Measurements from ENCODE around the gene ARID1A. TPM values are rescaled to one million over a fixed set of nuclear protein-coding genes. Genes with fewer than 3 reads are reported as not detected.

The ARID1A gene
- total RNA-seq, 1 donor from 2014 or later, result 18.8 TPM

- H3K36me3 ChIP-seq (ENCODE audit: control insufficient read depth in 3 of 3, insufficient read depth in 3 of 3, low read length in 3 of 3), result peaks cover 0 to 9% (median 6%) of the 10 kb centered on the region in 3 donors
- no peak overlapping the region for H3K27ac ChIP-seq (ENCODE audit: low read depth, low read length)
Observed at GRCh38 chr1:26750428-26750827, 54.6 kb downstream of the ARID1A start.

DNA sequence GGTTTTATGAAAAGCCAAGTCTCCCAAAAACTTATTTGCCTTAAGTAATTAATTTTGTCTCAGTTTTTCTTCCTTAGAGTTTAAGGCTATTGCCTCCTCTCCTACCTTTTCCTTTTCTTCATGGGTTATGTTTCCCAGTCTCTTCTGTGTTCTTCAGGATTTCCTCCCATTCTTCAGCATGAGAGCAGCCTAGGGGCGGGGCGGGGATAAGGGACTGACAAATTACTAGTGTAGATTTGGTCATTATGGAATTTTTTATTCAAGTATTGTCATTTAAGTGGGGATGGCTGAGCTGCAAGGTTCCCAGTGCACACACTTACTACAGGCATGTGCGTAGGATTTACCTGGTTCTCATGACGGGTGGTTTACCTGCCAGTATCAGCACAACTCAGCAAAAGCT is 56.7 kb downstream of the ARID1A start:
- no peak overlapping the region for H3K4me3 ChIP-seq (ENCODE audit: low read length in 3 of 3)
- H3K9ac ChIP-seq (ENCODE audit: low read depth in 1 of 3, low read length in 3 of 3), result no peak overlapping the region
- peaks cover 40 to 46% (median 40%) of the 10 kb centered on the region in 3 donors for H3K4me1 ChIP-seq (ENCODE audit: control insufficient read depth in 3 of 3, insufficient read depth in 3 of 3, low read length in 3 of 3)
- H3K36me3 ChIP-seq (ENCODE audit: control insufficient read depth in 3 of 3, insufficient read depth in 3 of 3, low read length in 3 of 3), result peaks cover 0 to 6% (median 0%) of the 10 kb centered on the region in 3 donors
- H3K9me3 ChIP-seq (ENCODE audit: control insufficient read depth in 3 of 3, low read length in 3 of 3), result no peaks in the 10 kb centered on the region
- no peak overlapping the region for H3K27ac ChIP-seq (ENCODE audit: low read depth, low read length)
- H3K27me3 ChIP-seq (ENCODE audit: control insufficient read depth in 3 of 3, insufficient read depth in 3 of 3, low read length in 3 of 3), result no peaks in the 10 kb centered on the region

More at GRCh38 chr1:26750428-26750827, 54.6 kb downstream of the ARID1A start:
- Histone ChIP-seq H3K4me3 (ENCODE audit: low read length in 3 of 3) (no peak overlapping the region), H3K9me3 (ENCODE audit: control insufficient read depth in 3 of 3, low read length in 3 of 3) (no peaks in the 10 kb centered on the region), H3K9ac (ENCODE audit: low read depth in 1 of 3, low read length in 3 of 3) (no peak overlapping the region), H3K27me3 (ENCODE audit: control insufficient read depth in 3 of 3, insufficient read depth in 3 of 3, low read length in 3 of 3) (no peaks in the 10 kb centered on the region), H3K4me1 (ENCODE audit: control insufficient read depth in 3 of 3, insufficient read depth in 3 of 3, low read length in 3 of 3) (peaks cover 40 to 50% (median 42%) of the 10 kb centered on the region in 3 donors)

GRCh38 chr1:26754086-26754874 is 58.5 kb downstream of the ARID1A start:
- H3K27ac ChIP-seq (ENCODE audit: low read depth, low read length), result no peak overlapping the region
- H3K4me3 ChIP-seq (ENCODE audit: low read length in 3 of 3), result no peak overlapping the region
- H3K4me1 ChIP-seq (ENCODE audit: control insufficient read depth in 3 of 3, insufficient read depth in 3 of 3, low read length in 3 of 3), result peaks cover 32 to 37% (median 32%) of the 10 kb centered on the region in 3 donors
- no peaks in the 10 kb centered on the region for H3K27me3 ChIP-seq (ENCODE audit: control insufficient read depth in 3 of 3, insufficient read depth in 3 of 3, low read length in 3 of 3)
- peaks cover 0 to 14% (median 11%) of the 10 kb centered on the region in 3 donors for H3K36me3 ChIP-seq (ENCODE audit: control insufficient read depth in 3 of 3, insufficient read depth in 3 of 3, low read length in 3 of 3)
- no peak overlapping the region for H3K9ac ChIP-seq (ENCODE audit: low read depth in 1 of 3, low read length in 3 of 3)
- no peaks in the 10 kb centered on the region for H3K9me3 ChIP-seq (ENCODE audit: control insufficient read depth in 3 of 3, low read length in 3 of 3)

DNA sequence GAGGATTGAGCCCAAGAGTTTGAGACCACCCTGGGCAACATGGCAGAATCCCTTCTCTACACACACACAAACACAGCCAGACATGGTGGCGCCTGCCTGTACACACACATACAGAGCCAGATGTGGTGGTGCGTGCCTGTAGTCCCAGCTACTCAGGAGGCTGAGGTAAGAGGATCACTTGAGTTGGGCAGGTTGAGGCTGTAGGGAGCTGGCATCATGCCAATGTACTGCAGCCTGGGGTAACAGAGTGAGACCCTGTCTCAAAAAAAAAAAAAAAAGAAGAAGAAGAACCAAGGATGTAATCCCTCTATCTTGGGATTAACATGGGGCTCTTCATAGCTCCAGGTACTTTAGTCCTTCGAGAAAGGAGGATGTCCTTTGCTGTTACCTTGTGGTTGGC is 62.5 kb downstream of the ARID1A start:
- no peak overlapping the region for H3K4me3 ChIP-seq (ENCODE audit: low read length in 3 of 3)
- H3K9me3 ChIP-seq (ENCODE audit: control insufficient read depth in 3 of 3, low read length in 3 of 3), result no peaks in the 10 kb centered on the region
- H3K36me3 ChIP-seq (ENCODE audit: control insufficient read depth in 3 of 3, insufficient read depth in 3 of 3, low read length in 3 of 3), result peaks cover 21 to 37% (median 32%) of the 10 kb centered on the region in 3 donors
- no peak overlapping the region for H3K27ac ChIP-seq (ENCODE audit: low read depth, low read length)
- H3K27me3 ChIP-seq (ENCODE audit: control insufficient read depth in 3 of 3, insufficient read depth in 3 of 3, low read length in 3 of 3), result no peaks in the 10 kb centered on the region
- no peak overlapping the region for H3K9ac ChIP-seq (ENCODE audit: low read depth in 1 of 3, low read length in 3 of 3)
- peaks cover 4 to 18% (median 6%) of the 10 kb centered on the region in 3 donors for H3K4me1 ChIP-seq (ENCODE audit: control insufficient read depth in 3 of 3, insufficient read depth in 3 of 3, low read length in 3 of 3)

DNA sequence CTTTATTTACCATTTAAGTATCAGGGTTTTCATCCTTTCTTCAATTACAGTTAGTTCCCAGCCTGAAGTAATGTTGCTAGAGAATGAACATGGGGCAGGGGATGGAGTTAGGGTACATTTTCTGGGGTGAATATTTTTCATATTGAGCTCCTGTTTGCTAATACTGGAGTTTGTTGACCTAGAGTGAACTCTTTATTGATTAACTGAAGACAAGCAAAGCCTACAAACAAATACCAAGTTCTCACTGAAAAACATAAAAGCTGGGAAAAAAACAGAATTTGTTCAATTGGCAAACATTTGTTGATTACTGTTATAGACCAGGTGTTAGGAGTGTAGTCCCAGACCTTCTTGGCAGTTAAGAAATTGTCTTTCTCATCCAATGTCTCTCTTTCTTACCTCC is 63.7 kb downstream of the ARID1A start:
- H3K27ac ChIP-seq (ENCODE audit: low read depth, low read length), result no peak overlapping the region
- no peak overlapping the region for H3K9ac ChIP-seq (ENCODE audit: low read depth in 1 of 3, low read length in 3 of 3)
- peaks cover 24 to 40% (median 36%) of the 10 kb centered on the region in 3 donors for H3K36me3 ChIP-seq (ENCODE audit: control insufficient read depth in 3 of 3, insufficient read depth in 3 of 3, low read length in 3 of 3)
- no peaks in the 10 kb centered on the region for H3K9me3 ChIP-seq (ENCODE audit: control insufficient read depth in 3 of 3, low read length in 3 of 3)
- no peaks in the 10 kb centered on the region for H3K27me3 ChIP-seq (ENCODE audit: control insufficient read depth in 3 of 3, insufficient read depth in 3 of 3, low read length in 3 of 3)
- no peak overlapping the region for H3K4me3 ChIP-seq (ENCODE audit: low read length in 3 of 3)
- peaks cover 0 to 11% (median 3%) of the 10 kb centered on the region in 3 donors for H3K4me1 ChIP-seq (ENCODE audit: control insufficient read depth in 3 of 3, insufficient read depth in 3 of 3, low read length in 3 of 3)

GRCh38 chr1:26761217-26761616 is 65.4 kb downstream of the ARID1A start:
- Histone ChIP-seq H3K4me1 (ENCODE audit: control insufficient read depth in 3 of 3, insufficient read depth in 3 of 3, low read length in 3 of 3) (peaks cover 0 to 7% (median 3%) of the 10 kb centered on the region in 3 donors), H3K27ac (ENCODE audit: low read depth, low read length) (no peak overlapping the region), H3K9me3 (ENCODE audit: control insufficient read depth in 3 of 3, low read length in 3 of 3) (no peaks in the 10 kb centered on the region), H3K4me3 (ENCODE audit: low read length in 3 of 3) (no peak overlapping the region), H3K9ac (ENCODE audit: low read depth in 1 of 3, low read length in 3 of 3) (no peak overlapping the region), H3K36me3 (ENCODE audit: control insufficient read depth in 3 of 3, insufficient read depth in 3 of 3, low read length in 3 of 3) (peaks cover 29 to 45% (median 44%) of the 10 kb centered on the region in 3 donors), H3K27me3 (ENCODE audit: control insufficient read depth in 3 of 3, insufficient read depth in 3 of 3, low read length in 3 of 3) (no peaks in the 10 kb centered on the region)

DNA sequence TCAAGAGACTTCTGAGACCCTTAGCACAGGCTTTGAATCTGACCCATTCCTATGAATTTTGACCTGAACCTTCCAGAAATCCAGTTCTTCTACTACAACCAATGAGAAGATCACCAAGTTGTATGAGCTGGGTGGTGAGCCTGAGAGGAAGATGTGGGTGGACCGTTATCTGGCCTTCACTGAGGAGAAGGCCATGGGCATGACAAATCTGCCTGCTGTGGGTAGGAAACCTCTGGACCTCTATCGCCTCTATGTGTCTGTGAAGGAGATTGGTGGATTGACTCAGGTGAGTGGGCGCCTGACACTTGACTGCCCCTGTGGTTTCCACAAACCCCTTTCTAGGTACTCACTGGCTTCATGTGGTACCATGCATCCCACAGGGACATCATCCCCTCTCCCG is 71.9 kb downstream of the ARID1A start:
- no peak overlapping the region for H3K4me3 ChIP-seq (ENCODE audit: low read length in 3 of 3)
- peaks cover 50 to 73% (median 53%) of the 10 kb centered on the region in 3 donors for H3K36me3 ChIP-seq (ENCODE audit: control insufficient read depth in 3 of 3, insufficient read depth in 3 of 3, low read length in 3 of 3)
- no peak overlapping the region for H3K27ac ChIP-seq (ENCODE audit: low read depth, low read length)
- H3K9ac ChIP-seq (ENCODE audit: low read depth in 1 of 3, low read length in 3 of 3), result peak overlapping the region in 1 of 3 donors; percentile 0
- H3K27me3 ChIP-seq (ENCODE audit: control insufficient read depth in 3 of 3, insufficient read depth in 3 of 3, low read length in 3 of 3), result no peaks in the 10 kb centered on the region
- no peaks in the 10 kb centered on the region for H3K9me3 ChIP-seq (ENCODE audit: control insufficient read depth in 3 of 3, low read length in 3 of 3)
- H3K4me1 ChIP-seq (ENCODE audit: control insufficient read depth in 3 of 3, insufficient read depth in 3 of 3, low read length in 3 of 3), result peaks cover 33 to 48% (median 36%) of the 10 kb centered on the region in 3 donors

GRCh38 chr1:26768755-26769154 is 72.9 kb downstream of the ARID1A start:
- Histone ChIP-seq H3K9me3 (ENCODE audit: control insufficient read depth in 3 of 3, low read length in 3 of 3) (no peaks in the 10 kb centered on the region), H3K36me3 (ENCODE audit: control insufficient read depth in 3 of 3, insufficient read depth in 3 of 3, low read length in 3 of 3) (peaks cover 54 to 79% (median 57%) of the 10 kb centered on the region in 3 donors), H3K4me1 (ENCODE audit: control insufficient read depth in 3 of 3, insufficient read depth in 3 of 3, low read length in 3 of 3) (peaks cover 33 to 48% (median 36%) of the 10 kb centered on the region in 3 donors), H3K27me3 (ENCODE audit: control insufficient read depth in 3 of 3, insufficient read depth in 3 of 3, low read length in 3 of 3) (no peaks in the 10 kb centered on the region), H3K4me3 (ENCODE audit: low read length in 3 of 3) (no peak overlapping the region), H3K27ac (ENCODE audit: low read depth, low read length) (peak overlapping the region; percentile 60), H3K9ac (ENCODE audit: low read depth in 1 of 3, low read length in 3 of 3) (peak overlapping the region in 2 of 3 donors; percentile 10 to 44)

- Histone ChIP-seq H3K9ac (ENCODE audit: low read depth in 1 of 3, low read length in 3 of 3) (no peak overlapping the region), H3K4me1 (ENCODE audit: control insufficient read depth in 3 of 3, insufficient read depth in 3 of 3, low read length in 3 of 3) (peaks cover 33 to 48% (median 36%) of the 10 kb centered on the region in 3 donors), H3K4me3 (ENCODE audit: low read length in 3 of 3) (no peak overlapping the region), H3K27me3 (ENCODE audit: control insufficient read depth in 3 of 3, insufficient read depth in 3 of 3, low read length in 3 of 3) (no peaks in the 10 kb centered on the region), H3K27ac (ENCODE audit: low read depth, low read length) (peak overlapping the region; percentile 48), H3K36me3 (ENCODE audit: control insufficient read depth in 3 of 3, insufficient read depth in 3 of 3, low read length in 3 of 3) (peaks cover 67 to 90% (median 73%) of the 10 kb centered on the region in 3 donors), H3K9me3 (ENCODE audit: control insufficient read depth in 3 of 3, low read length in 3 of 3) (no peaks in the 10 kb centered on the region)
Observed at GRCh38 chr1:26771285-26771642, 75.4 kb downstream of the ARID1A start.

DNA sequence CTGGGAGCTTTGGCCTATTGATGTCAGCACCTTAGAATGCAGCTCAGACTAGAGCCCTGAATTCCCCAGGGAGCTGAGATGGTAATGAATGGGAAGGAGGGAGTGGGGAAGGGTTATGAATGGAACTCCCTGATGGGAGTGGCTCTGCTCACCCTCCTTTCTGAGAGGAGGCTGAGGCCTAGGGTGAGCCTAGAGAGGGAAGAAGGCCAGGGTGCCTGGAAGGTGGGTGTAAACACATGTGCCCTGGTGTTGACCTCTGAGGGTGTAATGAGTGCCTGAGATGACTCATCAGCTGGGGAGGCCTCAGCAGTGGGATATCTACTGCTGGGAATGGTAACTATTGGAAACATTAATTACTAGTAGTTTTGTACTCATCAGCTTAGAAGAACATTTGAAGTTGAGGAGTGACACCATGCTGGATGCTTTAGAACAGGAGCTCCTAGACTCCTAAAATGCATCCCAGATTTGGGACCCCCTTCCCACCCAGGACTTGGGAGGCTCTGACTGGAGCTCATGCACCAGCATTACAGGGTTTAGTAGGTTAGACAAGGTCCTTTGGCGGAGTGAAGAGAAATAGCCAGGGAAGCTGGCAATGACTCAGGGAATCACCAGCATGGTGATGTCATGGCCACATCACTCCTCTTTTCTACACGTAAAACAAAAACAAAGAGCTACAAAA is 76.0 kb downstream of the ARID1A start:
- peaks cover 62 to 89% (median 72%) of the 10 kb centered on the region in 3 donors for H3K36me3 ChIP-seq (ENCODE audit: control insufficient read depth in 3 of 3, insufficient read depth in 3 of 3, low read length in 3 of 3)

More for the DNA sequence above, 76.0 kb downstream of the ARID1A start:
- Histone ChIP-seq H3K9me3 (ENCODE audit: control insufficient read depth in 3 of 3, low read length in 3 of 3) (no peaks in the 10 kb centered on the region), H3K27ac (ENCODE audit: low read depth, low read length) (peak overlapping the region; percentile 48), H3K9ac (ENCODE audit: low read depth in 1 of 3, low read length in 3 of 3) (no peak overlapping the region), H3K4me1 (ENCODE audit: control insufficient read depth in 3 of 3, insufficient read depth in 3 of 3, low read length in 3 of 3) (peaks cover 32 to 44% (median 36%) of the 10 kb centered on the region in 3 donors), H3K27me3 (ENCODE audit: control insufficient read depth in 3 of 3, insufficient read depth in 3 of 3, low read length in 3 of 3) (no peaks in the 10 kb centered on the region), H3K4me3 (ENCODE audit: low read length in 3 of 3) (no peak overlapping the region)

Measured in skeletal muscle tissue (tissue), 4 donors.